Measurements from ENCODE around the gene ZNG1A. TPM values are rescaled to one million over a fixed set of nuclear protein-coding genes. Genes with fewer than 3 reads are reported as not detected.
A peak's percentile ranks its signal among the peaks of the same experiment; 100 is the strongest.
"Not testable (repeated sequence)": the region's sequence is repeated elsewhere in the genome, so short reads cannot be mapped to it uniquely, and the experiment has no call there.

Gene ZNG1A
- polyA plus RNA-seq, 1 donor, result 101 TPM

DNA sequence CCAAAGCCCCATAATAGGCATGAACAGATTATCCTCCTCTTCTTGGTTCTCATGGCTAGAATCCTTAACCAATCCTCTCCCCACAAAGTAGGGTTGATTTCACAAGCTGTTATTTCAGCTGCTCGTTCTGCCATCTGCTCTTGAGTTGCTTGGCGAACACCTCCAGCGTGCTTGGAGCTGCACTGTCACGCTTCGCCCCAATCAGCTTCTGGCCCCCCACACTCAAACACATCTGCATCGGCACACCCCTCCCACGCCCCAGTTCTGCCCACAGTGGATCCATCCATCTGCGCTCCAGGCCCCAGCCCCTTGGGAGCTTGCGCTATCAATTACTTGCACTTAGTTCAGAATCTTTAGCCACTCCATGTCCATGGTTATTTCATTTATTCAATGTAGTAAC lies 78.4 kb downstream of the ZNG1A start:
- DNase-seq, result not testable (repeated sequence)

DNA sequence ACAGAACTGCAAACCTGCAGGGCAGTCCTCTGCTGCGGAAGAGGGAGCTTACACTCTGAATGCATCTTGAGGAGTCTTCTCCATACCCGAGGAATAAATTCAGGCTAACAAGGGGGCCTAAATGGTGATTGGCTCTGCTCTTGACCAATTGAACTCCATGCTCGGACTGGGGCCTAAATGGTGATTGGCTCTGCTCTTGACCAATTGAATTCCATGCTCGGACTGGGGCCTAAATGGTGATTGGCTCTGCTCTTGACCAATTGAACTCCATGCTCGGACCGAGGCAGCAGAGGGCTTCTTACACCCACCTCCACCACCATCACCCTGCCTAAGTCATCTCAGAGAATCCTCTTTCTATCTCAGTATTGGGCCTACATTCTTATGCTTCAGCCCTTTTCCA lies 79.0 kb downstream of the ZNG1A start:
- DNase-seq, result not testable (repeated sequence)

DNA sequence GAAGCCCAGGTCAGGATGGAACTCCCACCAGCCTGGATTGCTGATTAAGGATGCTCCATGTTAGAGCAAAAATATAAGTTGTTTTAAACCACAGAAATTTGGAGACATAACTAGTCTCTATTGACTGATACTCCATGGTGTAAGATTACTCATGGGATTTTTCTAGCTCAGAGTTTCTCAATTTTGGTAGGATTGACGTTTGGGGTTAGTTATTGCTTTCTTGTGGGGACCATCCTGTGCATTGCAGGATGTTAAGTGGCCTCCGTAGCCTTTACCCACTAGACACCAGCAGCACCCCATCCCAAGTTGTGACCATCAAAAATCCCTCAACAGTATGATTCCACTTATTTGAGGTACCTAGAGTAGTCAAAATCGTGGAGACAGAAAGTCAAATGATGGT lies 80.1 kb downstream of the ZNG1A start:
- DNase-seq, result not testable (repeated sequence)

DNA sequence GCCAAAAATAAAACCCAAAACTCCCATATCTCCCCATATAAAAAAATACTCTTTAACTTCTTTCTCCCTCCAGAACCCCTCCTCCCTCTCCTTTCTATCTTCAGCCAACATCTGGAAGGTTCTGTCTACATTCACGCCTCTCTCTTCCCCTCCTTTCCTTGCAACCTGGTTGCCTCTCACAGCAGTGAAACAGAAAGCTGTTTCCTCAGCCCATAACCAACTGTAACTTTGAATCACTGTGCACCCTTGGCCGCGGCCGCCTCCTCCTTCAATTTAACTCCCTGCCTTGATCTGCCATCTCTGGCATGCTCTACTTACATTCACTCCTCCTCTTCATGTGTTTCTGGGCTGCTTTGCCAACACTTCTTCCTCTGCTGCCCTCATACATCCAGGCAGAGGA lies 83.9 kb downstream of the ZNG1A start:
- DNase-seq, result not testable (repeated sequence)

GRCh38 chr9:94323-94722 lies 84.5 kb downstream of the ZNG1A start:
- DNase-seq, result not testable (repeated sequence)

GRCh38 chr9:93909-94308 lies 84.9 kb downstream of the ZNG1A start:
- not testable (repeated sequence) for DNase-seq

GRCh38 chr9:90851-91250 lies 88.0 kb downstream of the ZNG1A start:
- DNase-seq, result not testable (repeated sequence)

- not testable (repeated sequence) for DNase-seq
Measured at GRCh38 chr9:88396-89037, 90.3 kb downstream of the ZNG1A start.

GRCh38 chr9:87860-88259 lies 91.0 kb downstream of the ZNG1A start:
- DNase-seq, result not testable (repeated sequence)

DNA sequence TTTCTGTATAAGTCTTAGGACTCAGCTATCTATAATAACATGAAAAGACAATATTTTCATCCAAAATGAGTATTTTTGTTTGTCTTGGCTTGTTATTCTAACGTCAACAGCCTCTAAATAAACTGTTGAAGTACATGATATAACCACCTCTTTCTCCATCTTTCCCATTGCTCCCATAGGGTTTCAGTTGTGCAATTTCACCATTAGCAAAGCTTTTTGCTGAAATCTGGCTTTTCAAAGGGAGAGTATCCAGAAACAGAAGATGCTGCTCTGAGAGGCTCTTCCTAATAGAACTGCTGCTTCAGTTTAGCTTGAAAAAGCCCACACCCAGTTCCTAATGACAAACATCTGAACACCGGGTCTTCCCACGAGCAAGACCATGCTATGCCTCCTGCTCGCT lies 91.8 kb downstream of the ZNG1A start:
- not testable (repeated sequence) for DNase-seq

- not testable (repeated sequence) for DNase-seq
Measured at GRCh38 chr9:86697-87096, 92.2 kb downstream of the ZNG1A start.

DNA sequence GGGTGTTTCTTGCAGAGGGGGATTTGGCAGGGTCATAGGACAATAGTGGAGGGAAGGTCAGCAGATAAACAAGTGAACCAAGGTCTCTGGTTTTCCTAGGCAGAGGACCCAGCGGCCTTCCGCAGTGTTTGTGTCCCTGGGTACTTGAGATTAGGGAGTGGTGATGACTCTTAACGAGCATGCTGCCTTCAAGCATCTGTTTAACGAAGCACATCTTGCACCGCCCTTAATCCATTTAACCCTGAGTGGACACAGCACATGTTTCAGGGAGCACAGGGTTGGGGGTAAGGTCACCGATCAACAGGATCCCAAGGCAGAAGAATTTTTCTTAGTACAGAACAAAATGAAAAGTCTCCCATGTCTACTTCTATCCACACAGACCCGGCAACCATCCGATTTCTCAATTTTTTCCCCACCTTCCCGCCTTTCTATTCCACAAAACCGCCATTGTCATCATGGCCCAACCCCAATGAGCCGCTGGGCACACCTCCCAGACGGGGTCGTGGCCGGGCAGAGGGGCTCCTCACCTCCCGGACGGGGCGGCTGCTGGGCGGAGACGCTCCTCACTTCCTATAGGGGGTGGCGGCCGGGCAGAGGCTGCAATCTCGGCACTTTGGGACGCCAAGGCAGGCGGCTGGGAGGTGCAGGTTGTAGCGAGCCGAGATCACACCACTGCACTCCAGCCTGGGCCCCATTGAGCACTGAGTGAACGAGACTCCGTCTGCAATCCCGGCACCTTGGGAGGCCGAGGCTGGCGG lies 95.7 kb downstream of the ZNG1A start:
- not testable (repeated sequence) for DNase-seq

GRCh38 chr9:78333-78732 lies 100.5 kb downstream of the ZNG1A start:
- not testable (repeated sequence) for DNase-seq

DNA sequence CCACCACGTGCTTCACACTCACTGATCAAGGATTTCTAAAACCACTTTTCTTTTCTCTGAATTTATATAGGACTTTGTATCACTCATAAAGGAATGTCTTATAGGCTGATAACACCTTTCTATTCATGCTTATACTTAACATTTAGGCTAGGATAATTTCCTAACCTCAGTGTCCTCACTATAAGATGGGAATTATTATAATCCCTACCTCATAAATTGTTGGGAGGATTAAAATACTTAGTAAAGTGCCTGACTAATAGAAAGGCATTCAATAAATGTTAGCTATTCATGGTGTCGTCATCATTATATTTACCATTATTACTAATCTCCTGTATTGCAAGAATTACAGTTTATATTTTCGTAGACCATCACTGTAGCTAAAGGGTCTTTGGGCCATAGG lies 102.5 kb downstream of the ZNG1A start:
- not testable (repeated sequence) for DNase-seq

DNA sequence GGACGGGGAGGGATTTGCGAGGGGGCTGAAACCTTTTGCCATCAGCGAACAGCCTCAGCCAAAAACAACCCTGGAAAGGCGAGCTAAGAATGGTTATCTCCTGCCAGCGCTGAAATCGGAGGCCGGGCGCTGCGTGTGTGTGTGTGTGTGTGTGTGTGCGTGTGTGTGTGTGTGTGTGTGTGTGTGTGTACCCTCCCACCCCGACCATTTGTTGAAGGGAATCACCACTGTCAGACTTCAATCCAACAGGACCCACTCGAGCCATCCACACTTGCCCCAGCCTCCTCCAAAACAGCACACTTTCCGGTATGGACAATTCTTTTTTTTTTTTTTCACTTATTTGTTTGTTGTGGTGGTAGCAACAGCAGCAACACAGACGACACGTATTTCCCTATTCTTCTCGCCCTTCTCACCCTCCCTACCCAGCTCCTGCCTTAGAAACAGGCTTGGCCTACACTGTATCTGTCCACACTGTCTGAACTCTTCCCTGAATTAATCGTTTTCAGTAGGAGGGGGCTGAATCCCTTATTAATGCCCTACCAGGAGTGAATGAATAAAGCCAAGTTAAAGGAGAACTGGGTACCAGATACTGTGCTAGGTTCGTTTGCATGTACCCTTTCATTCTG lies 104.8 kb downstream of the ZNG1A start:
- DNase-seq, result not testable (repeated sequence)

- peak; percentile 14 for DNase-seq
Measured at GRCh38 chr9:73076-73899, 105.6 kb downstream of the ZNG1A start.

Other genes starting within 250 kb of the ZNG1A start
- 33.2 TPM for gene WASHC1, start 149.6 kb downstream of the ZNG1A start, polyA plus RNA-seq (ENCODE audit: insufficient read length)
- gene FOXD4, start 60.6 kb downstream of the ZNG1A start, polyA plus RNA-seq (ENCODE audit: insufficient read length), result 0.62 TPM
- gene DOCK8, start 35.8 kb upstream of the ZNG1A start, polyA plus RNA-seq (ENCODE audit: insufficient read length), result 15.2 TPM

Measured in left kidney (tissue), 2 donors.